Stimulated activated CD8-positive, alpha-beta memory T cell treated with anti-CD3 and anti-CD28 coated beads, Interleukin-12 subunit alpha, Interleukin-12 subunit beta, amount 100 ng/mL, for 1 hour (primary cell): ENCODE results near the gene DGKG.
A peak's percentile ranks its signal among the peaks of the same experiment; 100 is the strongest.

Experiments
- DNase-seq: peaks from one replicate; pipeline ENCODE4 v3.0.0-alpha.2; 2020; ENCODE audit warnings: low read depth

Gene DGKG

GRCh38 chr3:186275436-186275835, 86.6 kb downstream of the DGKG start:
- DNase-seq: no peak

DNA sequence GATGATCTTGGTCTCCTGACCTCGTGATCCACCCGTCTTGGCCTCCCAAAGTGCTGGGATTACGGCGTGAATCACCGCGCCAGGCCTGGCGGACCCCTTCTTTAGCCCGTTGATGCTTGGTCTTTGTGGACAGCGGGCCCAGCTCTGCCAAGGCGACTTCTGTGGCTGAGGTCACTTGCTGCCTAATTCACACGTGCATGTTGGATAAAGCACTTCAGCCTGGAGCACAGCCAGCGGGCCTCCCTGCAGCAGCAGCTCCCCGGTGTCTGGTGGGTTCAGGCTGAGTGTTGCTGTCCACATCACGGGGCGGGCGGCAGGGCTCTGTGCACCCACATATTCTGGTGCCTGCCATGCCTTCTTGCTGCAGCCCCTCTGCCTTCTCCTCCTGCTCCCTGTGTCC, 88.4 kb downstream of the DGKG start:
- no peak for DNase-seq

DNA sequence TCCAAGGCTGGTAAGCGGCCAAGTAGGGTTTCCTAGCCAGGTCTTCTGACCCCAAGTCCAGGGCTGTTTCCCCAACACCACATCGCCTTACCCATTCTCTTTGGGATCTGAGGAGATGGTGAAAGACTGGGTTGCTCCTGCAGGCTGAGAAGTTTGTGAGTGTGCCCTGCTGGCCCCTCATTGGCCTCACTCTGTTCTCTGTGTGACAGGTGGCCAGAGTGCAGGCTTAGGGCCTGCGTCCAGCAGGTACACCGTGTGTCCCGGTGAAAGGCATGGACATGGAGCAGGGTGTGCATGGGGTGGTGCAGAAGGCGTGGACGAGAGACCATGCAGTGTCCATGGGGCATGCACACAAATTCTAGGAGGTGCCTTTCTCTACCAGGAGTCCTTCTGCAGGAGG, 91.3 kb downstream of the DGKG start:
- DNase-seq: no peak

DNA sequence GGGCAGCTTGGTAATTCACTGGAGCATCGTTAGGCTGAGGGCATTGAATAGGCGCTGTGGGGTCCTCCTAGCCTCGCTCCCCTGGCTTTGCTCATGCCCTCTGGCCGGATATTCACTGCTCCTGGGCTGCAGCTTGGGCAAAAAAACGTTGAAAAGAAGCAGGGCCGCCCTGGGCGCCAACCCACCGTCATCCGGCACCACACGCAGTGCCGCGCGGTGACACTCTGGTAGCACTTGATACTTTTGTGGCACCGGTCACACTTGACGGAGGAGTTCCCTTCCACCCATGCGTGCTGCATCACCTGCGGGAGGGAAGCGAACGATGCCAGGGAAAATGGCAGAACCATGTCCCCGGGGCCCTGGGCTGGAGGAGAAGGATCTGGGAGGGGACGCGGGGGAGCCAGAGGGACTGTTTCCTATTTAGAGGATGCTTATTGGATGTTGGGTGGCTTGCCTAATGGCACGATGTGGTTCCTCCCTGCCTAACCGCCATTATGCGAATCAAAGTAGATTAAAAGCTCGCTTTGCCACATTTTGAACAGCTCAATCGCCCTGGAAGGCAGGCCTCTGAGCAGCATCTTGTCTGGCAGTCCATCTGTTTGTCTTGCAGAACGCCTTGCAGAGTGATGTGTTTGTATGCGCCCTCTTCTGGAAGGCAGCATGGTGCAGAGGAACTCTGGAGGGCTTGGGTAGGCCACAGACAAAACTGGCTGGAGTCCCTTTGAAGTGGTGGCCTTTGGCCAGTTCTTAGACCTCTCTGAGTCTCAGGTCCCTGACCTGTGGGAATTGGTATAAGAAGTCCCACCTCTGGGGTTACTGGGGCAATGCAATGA, 93.2 kb downstream of the DGKG start:
- DNase-seq: no peak

GRCh38 chr3:186267758-186268157, 94.3 kb downstream of the DGKG start:
- DNase-seq: no peak

GRCh38 chr3:186264608-186265400, 97.2 kb downstream of the DGKG start:
- no peak for DNase-seq

GRCh38 chr3:186261638-186262037, 100.4 kb downstream of the DGKG start:
- DNase-seq: no peak

DNA sequence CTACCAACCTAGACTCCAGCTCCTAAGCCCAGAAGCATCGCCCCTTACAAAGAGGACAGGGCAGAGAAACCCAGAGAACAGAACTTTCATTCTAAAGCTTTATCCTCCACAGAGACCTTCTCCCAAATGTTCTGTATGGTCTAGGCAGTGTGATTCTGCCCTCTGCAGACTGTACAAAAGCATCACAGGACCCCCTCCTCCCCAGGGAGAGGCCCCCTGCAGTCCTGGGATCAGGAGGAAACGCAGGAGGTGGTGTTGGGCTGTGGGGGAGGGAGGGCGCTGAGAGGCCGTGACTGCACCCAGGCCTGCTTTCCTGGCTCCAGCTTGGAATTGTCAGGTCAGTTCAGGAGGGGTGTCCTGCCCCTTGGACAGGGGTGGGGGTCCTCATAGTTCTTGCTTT, 101.3 kb downstream of the DGKG start:
- no peak for DNase-seq

GRCh38 chr3:186259612-186260383, 102.2 kb downstream of the DGKG start:
- DNase-seq: peak; percentile 35

DNA sequence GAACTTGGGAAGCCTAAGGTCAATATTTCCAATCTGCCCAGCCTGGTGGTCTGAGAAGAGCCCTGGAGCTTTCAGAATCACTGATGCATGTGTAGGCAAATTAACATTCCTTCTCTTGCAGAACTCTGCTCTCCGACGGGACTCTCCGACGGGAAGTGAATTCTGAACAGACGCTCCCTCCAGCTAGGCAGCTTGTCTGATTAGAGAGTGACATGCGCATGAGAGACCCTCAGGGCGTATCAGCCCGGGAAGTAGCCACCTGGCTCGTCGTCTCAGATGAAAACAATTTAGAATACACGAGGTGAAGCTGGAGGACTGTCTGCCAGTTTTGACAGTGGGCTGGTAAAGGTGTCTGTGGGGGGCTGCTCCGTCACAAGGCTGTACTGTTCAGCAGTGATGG, 103.1 kb downstream of the DGKG start:
- DNase-seq: no peak

GRCh38 chr3:186257866-186258265, 104.2 kb downstream of the DGKG start:
- DNase-seq: no peak

GRCh38 chr3:186255703-186256331, 106.2 kb downstream of the DGKG start:
- no peak for DNase-seq

DNA sequence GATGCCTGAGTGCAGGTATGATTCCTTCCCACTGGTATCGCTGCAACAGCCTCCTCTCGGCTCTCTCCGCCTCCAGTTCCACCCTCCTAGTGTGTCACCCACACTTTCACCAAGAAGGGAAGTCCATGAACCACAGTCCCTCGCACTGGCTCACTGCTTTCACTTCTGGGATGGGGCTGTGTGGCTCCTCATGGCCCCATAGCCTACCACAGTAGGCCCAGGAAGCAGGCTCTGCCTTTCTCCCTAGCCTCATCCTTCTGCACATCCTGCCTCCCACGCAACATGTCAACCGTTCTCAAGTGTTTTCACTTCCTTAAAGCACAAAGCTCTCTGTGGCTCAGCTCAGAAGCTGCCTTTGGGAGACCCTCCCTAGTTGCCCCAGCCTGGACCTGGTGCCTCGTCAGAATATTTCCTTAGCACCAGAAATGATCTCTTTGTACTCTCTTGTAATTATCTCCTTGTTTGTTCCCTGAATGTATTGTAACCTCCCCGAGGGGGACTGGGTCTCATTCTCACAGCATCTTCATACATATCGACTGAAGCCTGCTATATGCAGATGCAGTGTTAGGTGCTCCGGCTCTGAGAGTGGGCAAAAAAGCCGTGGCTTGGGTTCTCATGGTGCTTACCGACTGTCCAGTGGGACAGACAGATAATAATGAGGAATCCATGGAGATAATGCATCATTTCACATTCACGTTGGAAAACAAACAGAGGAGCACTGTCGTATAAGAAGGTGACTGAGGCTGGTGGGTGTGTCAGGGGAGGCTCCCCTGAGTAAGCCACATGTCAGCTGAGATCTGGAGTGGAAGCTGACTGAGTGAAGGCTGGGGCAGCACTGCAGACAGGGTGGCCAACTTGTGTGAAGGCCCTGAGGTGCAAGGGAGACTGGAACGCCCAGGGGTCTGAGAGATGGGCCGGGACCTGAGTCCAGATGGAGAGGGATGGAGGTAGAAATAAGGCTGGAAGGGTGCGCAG, 107.1 kb downstream of the DGKG start:
- DNase-seq: no peak

- no peak for DNase-seq
Observed at GRCh38 chr3:186251948-186252619, 110.0 kb downstream of the DGKG start.

DNA sequence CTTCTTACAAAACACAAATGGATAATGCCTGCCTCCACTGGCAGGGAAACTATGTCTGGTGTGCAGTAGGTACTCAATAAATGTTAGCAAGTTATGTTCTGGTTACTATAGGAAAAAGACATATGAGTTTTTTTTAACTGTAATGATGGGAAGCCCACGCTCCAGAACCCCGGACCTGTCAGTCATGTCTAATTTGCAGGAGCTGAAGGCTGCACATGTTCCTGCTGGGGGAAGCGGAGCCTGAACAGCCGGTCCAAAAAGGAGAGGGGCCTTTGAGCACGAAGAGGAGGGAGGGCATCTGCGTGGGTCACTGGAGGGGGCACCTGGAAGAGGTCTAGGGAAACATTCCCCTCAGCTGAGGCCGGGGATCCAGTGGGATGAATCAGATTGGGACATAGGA, 113.2 kb downstream of the DGKG start:
- DNase-seq: no peak

GRCh38 chr3:186247821-186248814, 113.9 kb downstream of the DGKG start:
- DNase-seq: no peak

DNA sequence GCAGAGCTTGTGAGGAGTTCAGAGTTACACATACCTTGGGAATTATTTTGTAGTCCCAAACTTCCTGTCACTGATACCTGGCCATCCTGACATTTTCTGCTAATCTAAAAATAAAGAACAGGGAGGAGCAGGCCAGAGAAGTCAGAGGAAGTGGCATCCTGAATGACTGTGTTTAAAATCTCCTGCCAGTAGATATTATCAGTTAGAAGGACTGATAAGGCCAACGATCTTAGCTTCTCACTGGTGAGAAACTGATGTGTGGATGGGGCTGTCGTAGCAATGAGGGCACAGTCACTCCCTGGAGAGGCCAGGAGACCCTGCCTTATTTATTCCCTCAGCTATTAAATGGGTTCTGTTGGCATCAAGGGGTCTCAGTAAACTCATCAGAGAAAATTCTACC, 115.1 kb downstream of the DGKG start:
- no peak for DNase-seq

DNA sequence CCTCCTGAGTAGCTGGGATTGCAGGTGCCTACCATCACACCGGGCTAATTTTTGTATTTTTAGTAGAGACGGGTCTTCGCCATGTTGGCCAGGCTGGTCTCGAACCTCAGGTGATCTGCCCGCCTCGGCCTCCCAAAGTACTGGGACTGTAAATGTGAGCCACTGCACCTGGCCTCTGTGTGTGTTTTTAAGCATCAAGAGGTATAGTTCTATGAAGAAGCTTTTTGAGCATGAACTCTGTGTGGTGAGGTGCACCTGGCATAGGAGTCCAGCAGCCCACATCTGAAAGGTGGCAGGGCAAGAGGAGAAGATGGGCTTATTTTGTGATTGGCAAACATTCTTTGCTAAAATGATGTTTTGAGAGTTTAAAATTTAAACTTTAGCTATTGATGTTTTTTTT, 118.0 kb downstream of the DGKG start:
- DNase-seq: no peak
